ENCODE data around the gene ATP2A2.
"Not testable (repeated sequence)": the region's sequence is repeated elsewhere in the genome, so short reads cannot be mapped to it uniquely, and the experiment has no call there.

ATP2A2 gene

DNA sequence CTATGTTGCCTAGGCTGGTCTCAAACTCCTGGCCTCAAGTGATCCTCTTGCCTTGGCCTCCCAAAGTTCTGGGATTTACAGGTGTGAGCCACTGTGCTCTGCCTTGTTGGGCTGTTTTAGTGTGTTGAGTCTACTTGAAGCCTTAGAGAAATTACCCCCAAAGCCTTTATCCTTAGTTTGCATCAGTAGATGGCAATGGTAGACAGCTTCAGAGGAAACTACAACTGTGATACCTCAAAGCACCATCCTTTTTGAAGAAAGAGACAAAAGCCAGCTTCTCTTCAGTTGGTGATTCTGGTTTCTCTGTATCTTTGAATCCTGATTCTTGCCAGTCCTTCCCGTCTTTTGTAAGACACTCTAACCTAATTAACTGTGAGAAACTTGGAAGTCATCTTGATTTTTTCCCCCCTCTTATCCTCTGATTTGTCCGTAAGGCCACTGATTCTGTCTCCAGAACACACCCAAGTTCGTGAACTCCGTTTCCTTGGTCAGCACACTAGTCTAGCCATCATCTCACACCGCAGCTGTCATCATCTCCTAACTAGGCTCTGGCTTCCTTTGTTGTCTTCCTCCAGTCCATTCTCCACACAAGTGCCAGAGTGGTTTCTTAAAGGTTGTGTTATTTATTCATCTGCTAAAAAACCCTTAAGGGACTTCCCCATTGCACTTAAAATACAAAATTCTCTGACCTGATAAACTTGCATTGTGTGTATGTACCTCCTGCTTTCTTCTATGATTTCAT, 20.2 kb downstream of the ATP2A2 start:
- no peak for DNase-seq

DNA sequence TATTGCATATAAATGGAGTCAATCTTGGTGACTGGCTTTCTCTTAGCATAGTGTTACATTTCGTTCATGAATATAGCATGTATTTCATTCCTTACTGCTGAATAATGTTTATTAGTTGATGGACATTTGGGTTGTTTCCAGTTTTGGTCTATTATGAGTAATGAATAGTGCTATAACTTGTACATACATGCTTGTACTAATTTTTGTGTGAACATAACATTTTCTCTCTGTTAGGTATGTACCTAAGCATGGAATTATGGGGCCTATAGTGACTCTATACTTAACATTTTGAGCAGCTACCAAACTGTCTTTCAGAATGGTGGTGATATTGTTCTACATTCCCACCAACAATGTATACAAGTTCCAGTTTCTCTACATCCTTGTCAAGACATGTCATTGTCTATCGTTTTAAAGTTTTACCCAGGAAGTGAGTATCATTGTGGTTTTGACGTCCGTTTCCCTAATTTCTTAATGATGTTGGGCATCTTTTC, 23.1 kb downstream of the ATP2A2 start:
- DNase-seq, result no peak

DNA sequence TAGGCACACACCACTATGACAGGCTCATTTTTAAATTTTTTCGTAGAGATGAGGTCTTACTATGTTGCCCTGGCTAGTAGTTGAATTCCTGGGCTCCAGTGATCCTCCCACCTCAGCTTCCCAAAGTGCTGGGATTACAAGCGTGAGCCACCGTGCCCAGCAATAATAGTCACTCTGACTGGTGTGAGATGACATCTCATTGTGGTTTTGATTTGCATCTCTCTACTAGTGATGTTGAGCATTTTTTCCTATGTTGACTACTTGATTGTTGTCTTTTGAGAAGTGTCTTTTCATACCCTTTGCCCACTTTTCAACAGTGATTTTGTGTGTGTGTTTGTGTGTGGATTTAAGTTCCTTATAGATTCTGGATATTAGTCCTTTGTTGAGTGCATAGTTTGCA, 26.3 kb downstream of the ATP2A2 start:
- DNase-seq, result no peak

DNA sequence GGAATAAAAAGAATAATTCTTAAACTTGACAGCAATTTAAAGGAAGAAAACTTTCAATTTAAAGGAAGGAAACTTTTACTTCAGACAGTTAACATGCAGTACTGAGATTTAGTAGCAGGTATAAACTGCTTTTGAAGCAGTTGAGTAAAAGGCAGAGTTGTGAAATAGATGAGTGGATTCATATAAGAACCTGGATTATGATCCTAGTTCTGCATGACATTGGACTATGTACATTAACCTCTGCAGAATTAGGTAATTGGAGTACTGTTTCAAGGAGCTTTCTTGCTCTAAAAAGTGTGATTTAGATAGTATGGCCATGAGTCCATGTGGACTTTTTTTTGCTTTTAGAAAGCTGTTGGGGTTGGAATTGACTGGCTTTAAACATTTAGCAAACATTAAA, 29.7 kb downstream of the ATP2A2 start:
- no peak for DNase-seq

DNA sequence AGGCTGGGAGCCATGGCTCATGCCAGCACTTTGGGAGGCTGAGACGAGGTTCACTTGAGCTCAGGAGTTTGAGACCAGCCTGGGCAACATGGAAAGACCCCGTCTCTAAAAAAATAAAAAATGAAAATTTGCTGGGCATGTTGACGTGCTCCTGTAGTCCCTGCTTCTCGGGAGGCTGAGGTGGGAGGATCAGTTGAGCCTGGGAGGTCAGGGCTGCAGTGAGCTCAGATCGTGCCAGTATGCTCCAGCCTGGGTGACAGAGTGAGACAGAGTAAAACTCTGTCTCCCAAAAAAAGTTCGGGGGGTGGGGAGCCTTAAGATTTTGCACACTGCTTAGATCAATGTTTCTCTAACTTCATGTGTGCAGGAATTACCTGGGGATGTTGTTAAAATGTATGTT, 30.9 kb downstream of the ATP2A2 start:
- no peak for DNase-seq

- no peak for DNase-seq
Measured at GRCh38 chr12:110312581-110313360, 31.7 kb downstream of the ATP2A2 start.

DNA sequence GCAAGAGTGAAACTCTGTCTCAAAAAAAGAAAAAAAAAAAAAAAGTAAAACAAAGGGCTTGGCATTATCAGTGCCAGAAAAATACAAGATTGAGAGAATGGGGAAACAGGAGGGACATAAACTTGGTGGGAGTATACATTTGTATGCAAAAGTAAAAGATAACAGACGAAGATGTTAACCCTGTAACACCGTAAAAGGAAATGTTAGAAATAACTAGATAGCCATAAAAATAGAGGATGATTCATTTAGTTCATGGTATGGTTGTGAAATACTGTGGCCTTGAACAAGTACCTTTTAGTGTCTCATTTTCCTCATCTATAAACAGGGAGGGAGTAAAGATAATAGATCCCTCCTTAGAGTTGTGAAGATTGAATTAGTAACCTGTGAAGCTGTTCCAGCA, 33.3 kb downstream of the ATP2A2 start:
- no peak for DNase-seq

DNA sequence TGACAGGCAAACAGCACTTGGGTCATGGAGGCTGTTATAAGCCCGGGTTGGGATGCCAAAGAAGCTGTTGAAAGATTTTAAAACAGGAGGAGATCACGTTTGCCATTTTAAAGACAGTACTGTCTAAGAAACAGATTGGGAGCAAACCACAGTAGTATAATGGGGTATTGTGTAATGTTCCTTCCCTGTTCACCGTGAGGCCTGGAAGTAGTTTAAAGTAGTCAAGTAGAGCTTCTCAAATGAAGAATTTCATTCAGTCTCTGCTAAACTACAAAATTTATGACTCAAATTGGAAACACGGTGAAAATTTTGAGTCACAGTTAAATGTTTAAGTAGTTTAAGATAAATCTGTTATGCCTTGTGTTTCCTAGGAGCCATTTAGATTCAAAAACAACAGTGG, 35.8 kb downstream of the ATP2A2 start:
- DNase-seq, result no peak

- DNase-seq, result no peak
Measured at GRCh38 chr12:110317911-110318310, 36.9 kb downstream of the ATP2A2 start.

- no peak for DNase-seq
Measured at GRCh38 chr12:110320550-110320949, 39.5 kb downstream of the ATP2A2 start.

DNA sequence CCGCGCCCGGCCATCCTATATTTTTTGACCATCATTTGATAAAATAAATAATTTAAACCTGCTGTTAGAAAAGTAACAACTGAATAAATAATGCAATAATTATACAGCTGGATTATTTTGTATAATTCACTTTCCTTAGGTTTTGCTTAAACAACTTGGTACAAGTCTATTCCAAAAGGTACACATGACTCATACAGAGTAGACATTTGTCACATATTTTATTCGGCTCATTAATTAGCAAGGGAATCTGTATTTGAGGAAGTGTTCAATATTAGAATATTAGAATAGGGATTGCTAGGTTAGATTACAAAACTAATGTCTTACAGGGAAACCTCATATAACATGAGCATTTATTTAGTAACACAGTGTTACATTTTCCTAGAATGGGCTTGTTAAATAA, 48.7 kb downstream of the ATP2A2 start:
- no peak for DNase-seq

- no peak for DNase-seq
Measured at GRCh38 chr12:110330124-110330523, 49.1 kb downstream of the ATP2A2 start.

- DNase-seq, result no peak
Measured at GRCh38 chr12:110330544-110330943, 49.5 kb downstream of the ATP2A2 start.

DNA sequence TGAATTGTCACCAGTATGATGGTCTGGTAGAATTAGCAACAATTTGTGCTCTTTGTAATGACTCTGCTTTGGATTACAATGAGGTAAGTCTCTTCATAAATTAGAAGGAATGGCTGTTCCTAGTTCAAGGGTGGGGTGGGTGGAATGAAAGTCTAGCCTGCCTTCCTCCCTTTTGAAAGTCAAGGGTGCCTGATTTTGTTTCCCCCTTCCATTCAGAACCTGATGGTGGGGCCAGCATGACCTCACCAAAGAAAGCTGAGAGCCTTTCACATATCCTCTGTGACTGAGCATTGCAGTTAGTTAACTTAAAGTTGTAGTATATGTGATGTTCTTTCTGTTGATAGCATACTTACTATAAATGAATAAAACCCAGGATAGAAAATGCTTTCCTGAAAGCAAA, 52.2 kb downstream of the ATP2A2 start:
- no peak for DNase-seq

GRCh38 chr12:110335481-110336045, 54.5 kb downstream of the ATP2A2 start:
- no peak for DNase-seq

DNA sequence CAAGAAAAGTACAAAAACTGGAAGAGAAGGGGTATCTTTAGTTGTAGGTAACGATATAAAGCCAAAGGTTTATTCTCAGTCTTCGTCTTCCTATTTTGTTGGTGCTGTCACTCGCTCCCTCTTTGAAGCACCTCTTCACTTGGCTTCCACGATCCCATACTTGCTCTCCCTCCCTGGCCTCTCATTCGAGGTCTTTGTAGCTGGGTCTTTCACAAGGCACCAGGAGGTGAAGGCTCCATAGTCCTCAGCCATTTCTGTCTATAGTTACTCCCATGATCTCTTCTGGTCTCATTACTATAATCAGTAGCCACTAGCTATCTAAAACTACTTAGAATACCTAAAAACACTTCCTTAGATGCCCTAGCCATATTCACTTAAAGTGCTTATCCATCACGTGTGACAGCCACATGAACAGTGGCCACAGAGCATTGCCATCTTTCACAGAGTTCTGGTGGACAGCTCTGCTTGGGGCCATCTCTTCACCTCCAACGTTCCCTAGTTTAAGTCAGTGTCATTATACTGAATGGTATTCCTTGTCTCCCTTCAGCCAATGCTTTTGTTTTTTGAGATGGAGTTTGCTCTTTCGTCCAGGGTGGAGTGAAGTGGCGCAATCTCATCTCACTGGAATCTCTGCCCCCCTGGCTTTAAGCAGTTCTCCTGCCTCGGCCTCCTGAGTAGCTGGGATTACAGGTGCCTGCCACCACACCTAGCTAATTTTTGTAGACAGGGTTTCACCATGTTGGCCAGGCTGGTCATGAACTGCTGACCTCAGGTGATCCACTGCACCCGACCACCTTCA, 57.1 kb downstream of the ATP2A2 start:
- DNase-seq, result no peak

DNA sequence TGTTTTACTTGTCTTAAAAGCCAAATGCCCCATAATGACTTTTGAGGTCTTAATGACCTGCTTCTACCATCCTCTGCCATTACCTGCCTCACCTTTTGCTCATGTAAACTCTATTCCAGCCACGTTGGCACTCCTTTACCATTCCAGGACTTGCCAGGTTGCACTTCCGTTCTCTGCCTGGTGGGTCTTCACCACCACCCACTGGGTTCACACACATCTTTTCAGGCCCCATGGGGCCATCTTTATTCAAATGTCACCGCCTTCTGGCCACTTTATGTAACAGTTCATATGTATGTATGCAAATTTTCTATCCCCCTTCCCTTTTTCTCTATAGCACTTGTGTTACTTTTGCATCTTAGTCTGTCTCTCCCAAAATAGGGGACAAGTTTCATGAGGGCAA, 57.7 kb downstream of the ATP2A2 start:
- no peak for DNase-seq

DNA sequence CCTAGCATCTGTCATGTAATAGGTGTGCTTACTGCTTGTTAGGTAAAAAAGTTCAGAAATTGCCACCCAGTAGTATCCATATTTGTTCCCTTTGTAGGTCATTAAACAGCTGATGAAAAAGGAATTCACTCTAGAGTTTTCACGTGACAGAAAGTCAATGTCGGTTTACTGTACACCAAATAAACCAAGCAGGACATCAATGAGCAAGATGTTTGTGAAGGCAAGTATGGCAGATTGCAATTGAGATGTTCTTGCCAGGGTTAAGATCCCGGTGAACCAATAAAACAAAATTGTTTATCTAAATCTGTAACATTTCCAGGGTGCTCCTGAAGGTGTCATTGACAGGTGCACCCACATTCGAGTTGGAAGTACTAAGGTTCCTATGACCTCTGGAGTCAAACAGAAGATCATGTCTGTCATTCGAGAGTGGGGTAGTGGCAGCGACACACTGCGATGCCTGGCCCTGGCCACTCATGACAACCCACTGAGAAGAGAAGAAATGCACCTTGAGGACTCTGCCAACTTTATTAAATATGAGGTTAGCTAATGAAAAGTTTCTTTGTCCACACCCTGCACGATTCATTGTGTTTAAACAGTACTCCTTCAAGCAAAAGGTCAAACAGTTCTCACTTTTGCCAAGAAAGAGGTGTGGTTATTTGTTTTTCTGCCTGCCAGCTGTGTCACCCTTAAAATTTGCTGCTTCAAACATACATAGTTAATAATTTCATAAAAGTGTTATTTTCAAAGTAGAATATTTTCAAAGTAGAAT, 58.3 kb downstream of the ATP2A2 start:
- DNase-seq, result no peak

GRCh38 chr12:110340261-110340660, 59.2 kb downstream of the ATP2A2 start:
- DNase-seq, result not testable (repeated sequence)

- no peak for DNase-seq
Measured at GRCh38 chr12:110340706-110341105, 59.7 kb downstream of the ATP2A2 start.

- no peak for DNase-seq
Measured at GRCh38 chr12:110342157-110342556, 61.1 kb downstream of the ATP2A2 start.

DNA sequence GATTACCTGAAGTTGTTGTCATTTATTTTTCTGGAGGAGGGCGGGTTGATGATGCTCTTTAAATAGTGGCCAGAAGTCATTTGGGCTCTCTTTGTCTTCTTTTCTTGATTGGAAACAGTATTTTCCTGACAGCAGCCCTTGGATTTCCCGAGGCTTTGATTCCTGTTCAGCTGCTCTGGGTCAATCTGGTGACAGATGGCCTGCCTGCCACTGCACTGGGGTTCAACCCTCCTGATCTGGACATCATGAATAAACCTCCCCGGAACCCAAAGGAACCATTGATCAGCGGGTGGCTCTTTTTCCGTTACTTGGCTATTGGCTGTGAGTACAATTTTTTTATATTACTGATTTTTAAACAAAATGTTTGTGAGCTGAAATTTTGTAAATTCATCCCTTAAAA, 62.1 kb downstream of the ATP2A2 start:
- no peak for DNase-seq

Measured in stimulated activated CD4-positive, alpha-beta T cell treated with anti-CD3 and anti-CD28 coated beads, Interleukin-4, amount 100 ng/mL, for 4 hours (primary cell).